H1 (cell line): Measurements from ENCODE around the gene ERICH3. TPM values are rescaled to one million over a fixed set of nuclear protein-coding genes. Genes with fewer than 3 reads are reported as not detected.

Experiments
- CTCF ChIA-PET: fragments of 300-600 bp; sonication (Branson Sonifier 250); formaldehyde crosslinking; loops from one replicate; lab custom pipeline; 2021; ENCODE audit not compliant: partially characterized antibody; lab: Charles Lee
- POLR2A ChIA-PET: fragments of 300-600 bp; sonication (Branson Sonifier 250); formaldehyde crosslinking; loops from one replicate; lab custom pipeline; 2021; ENCODE audit warnings: inconsistent platforms; ENCODE audit not compliant: partially characterized antibody; lab: Charles Lee
- DNase-seq, 2 experiments: peaks; one replicate each; pipeline versions ENCODE4 v3.0.0 to v3.0.0-alpha.2; 2010 to 2022; ENCODE audit warnings: low spot score in 2 of 2, low read depth in 1 of 2, mixed read lengths in 1 of 2
- FAIRE-seq: peaks from 2 replicates; lab custom pipeline; 2011; peaks lifted over from hg19 to GRCh38; lab: Jason Lieb, UNC
- H2AFZ ChIP-seq: 2 replicates; pipeline ENCODE4 v1.8.1; 2012; ENCODE audit warnings: low read length, inconsistent platforms
- H2AK5ac ChIP-seq: 2 replicates; pipeline ENCODE4 v1.6.1; 2013; ENCODE audit warnings: low read depth, low read length
- H2BK120ac ChIP-seq: replicated peaks from 2 replicates; pipeline ENCODE3; 2013; ENCODE audit warnings: low read depth, low read length, inconsistent platforms
- H2BK12ac ChIP-seq: 2 replicates; pipeline ENCODE4 v1.6.1; 2013; ENCODE audit warnings: low read depth, low read length
- H2BK15ac ChIP-seq: 2 replicates; pipeline ENCODE4 v1.6.1; 2013; ENCODE audit warnings: low read length
- H2BK20ac ChIP-seq: 2 replicates; pipeline ENCODE4 v1.6.1; 2013; ENCODE audit warnings: low read length
- H2BK5ac ChIP-seq: 2 replicates; pipeline ENCODE4 v1.6.1; 2013; ENCODE audit warnings: low read depth, low read length
- H3K14ac ChIP-seq: 2 replicates; pipeline ENCODE4 v1.6.1; 2013; ENCODE audit warnings: inconsistent platforms; ENCODE audit not compliant: insufficient read length
- H3K18ac ChIP-seq: 2 replicates; pipeline ENCODE4 v1.6.1; 2013; ENCODE audit warnings: low read length; ENCODE audit errors: extremely low read depth
- H3K23ac ChIP-seq: 2 replicates; pipeline ENCODE4 v1.6.1; 2013; ENCODE audit warnings: inconsistent platforms; ENCODE audit not compliant: insufficient read length
- H3K23me2 ChIP-seq: 2 replicates; pipeline ENCODE4 v1.6.1; 2013; ENCODE audit warnings: low read depth, low read length
- H3K27ac ChIP-seq: 2 replicates; pipeline ENCODE4 v1.6.1; 2011; ENCODE audit warnings: low read depth, low read length, inconsistent platforms
- H3K27me3 ChIP-seq, 4 experiments: replicated peaks in 1 of 4; 1 replicate in 1 of 4; 2 replicates in 3 of 4; pipeline versions ENCODE4 v1.6.1 to v1.8.1; 2011 to 2013; ENCODE audit warnings: low read length in 3 of 4, mild to moderate bottlenecking in 3 of 4, inconsistent platforms in 2 of 4, mixed read lengths in 2 of 4, moderate library complexity in 1 of 4; ENCODE audit not compliant: control insufficient read depth in 3 of 4, insufficient read depth in 3 of 4; ENCODE audit errors: extremely low read depth in 1 of 4
- H3K36me3 ChIP-seq, 4 experiments: 2 replicates each; pipeline versions ENCODE4 v1.6.1 to v1.8.1; 2011 to 2013; ENCODE audit warnings: mild to moderate bottlenecking in 4 of 4, low read length in 3 of 4, moderate library complexity in 2 of 4, control low read depth in 1 of 4, inconsistent platforms in 1 of 4; ENCODE audit not compliant: insufficient read depth in 4 of 4, control insufficient read depth in 2 of 4
- H3K4ac ChIP-seq: replicated peaks from 2 replicates; pipeline ENCODE3; 2013; ENCODE audit warnings: low read length, low read depth, mixed read lengths, inconsistent platforms; ENCODE audit not compliant: insufficient read length
- H3K4me1 ChIP-seq, 4 experiments: replicated peaks in 1 of 4; 1 replicate in 1 of 4; 2 replicates in 3 of 4; pipeline versions ENCODE4 v1.6.1 to v1.8.1; 2011 to 2013; ENCODE audit warnings: low read length in 3 of 4, inconsistent platforms in 2 of 4, mixed read lengths in 1 of 4; ENCODE audit not compliant: insufficient read depth in 4 of 4, control insufficient read depth in 3 of 4
- H3K4me2 ChIP-seq, 2 experiments: 2 replicates each; pipeline versions ENCODE4 v1.6.1 to v1.8.1; 2011 to 2013; ENCODE audit warnings: low read depth in 2 of 2, low read length in 2 of 2, control low read depth in 1 of 2, inconsistent platforms in 1 of 2, mild to moderate bottlenecking in 1 of 2; ENCODE audit not compliant: insufficient read depth in 1 of 2
- H3K4me3 ChIP-seq, 4 experiments: fragments of 200-600, 300-600 bp in 1 of 4; sonication (generic), shearing (Covaris generic), sonication (Bioruptor Twin) in 1 of 4; 2 replicates each; pipeline versions ENCODE4 v1.5.1 to v1.8.1; 2011 to 2016; ENCODE audit warnings: low read length in 4 of 4, low read depth in 3 of 4, control low read depth in 2 of 4, inconsistent platforms in 2 of 4, mild to moderate bottlenecking in 2 of 4, mixed read lengths in 1 of 4, moderate library complexity in 1 of 4; ENCODE audit not compliant: insufficient read depth in 2 of 4; ENCODE audit errors: extremely low read depth in 1 of 4
- H3K56ac ChIP-seq: replicated peaks from 2 replicates; pipeline ENCODE3; 2013; ENCODE audit warnings: low read depth, mild to moderate bottlenecking, mixed read lengths, low read length, inconsistent platforms; ENCODE audit not compliant: insufficient read length
- H3K79me1 ChIP-seq: 2 replicates; pipeline ENCODE4 v1.6.1; 2013; ENCODE audit warnings: low read depth, low read length, control low read depth
- H3K79me2 ChIP-seq, 2 experiments: 2 replicates each; pipeline versions ENCODE4 v1.6.1 to v1.8.1; 2012 to 2013; ENCODE audit warnings: low read length in 2 of 2, mild to moderate bottlenecking in 2 of 2, inconsistent platforms in 1 of 2; ENCODE audit not compliant: insufficient read depth in 2 of 2, control insufficient read depth in 1 of 2
- H3K9ac ChIP-seq, 4 experiments: replicated peaks in 1 of 4; 1 replicate in 1 of 4; 2 replicates in 3 of 4; pipeline versions ENCODE4 v1.6.1 to v1.8.1; 2011 to 2013; ENCODE audit warnings: low read depth in 3 of 4, low read length in 3 of 4, control low read depth in 2 of 4, mild to moderate bottlenecking in 2 of 4, moderate library complexity in 2 of 4, inconsistent platforms in 1 of 4; ENCODE audit errors: extremely low read depth in 1 of 4
- H3K9me3 ChIP-seq, 2 experiments: 2 replicates each; pipeline versions ENCODE4 v1.6.1 to v1.8.1; 2012 to 2013; ENCODE audit warnings: mild to moderate bottlenecking in 2 of 2, moderate library complexity in 2 of 2, control low read depth in 1 of 2, inconsistent platforms in 1 of 2, low read depth in 1 of 2, low read length in 1 of 2, mixed read lengths in 1 of 2; ENCODE audit not compliant: insufficient read depth in 2 of 2
- H4K20me1 ChIP-seq, 2 experiments: replicated peaks in 1 of 2; 2 replicates each; pipeline versions ENCODE3 to v1.8.1; 2011 to 2013; ENCODE audit warnings: inconsistent platforms in 2 of 2, low read length in 2 of 2, mild to moderate bottlenecking in 1 of 2; ENCODE audit not compliant: insufficient read depth in 2 of 2, control insufficient read depth in 1 of 2
- H4K5ac ChIP-seq: 2 replicates; pipeline ENCODE4 v1.6.1; 2013; ENCODE audit warnings: low read length, low read depth, mixed read lengths, inconsistent platforms; ENCODE audit not compliant: insufficient read length
- H4K8ac ChIP-seq: 2 replicates; pipeline ENCODE4 v1.8.0; 2013; ENCODE audit warnings: mild to moderate bottlenecking, moderate library complexity, low read length, inconsistent platforms; ENCODE audit not compliant: insufficient read depth; ENCODE audit errors: extremely low read depth
- H4K91ac ChIP-seq: replicated peaks from 2 replicates; pipeline ENCODE3; 2013; ENCODE audit warnings: low read length, mixed read lengths, inconsistent platforms; ENCODE audit not compliant: insufficient read length
- ASH2L ChIP-seq: fragments of 200-600, 300-600 bp; sonication (generic); IDR thresholded peaks from one replicate; pipeline ENCODE4 v1.7.1; 2017; ENCODE audit warnings: low read length
- BCL11A ChIP-seq, 2 experiments: IDR thresholded peaks; one replicate each; pipeline ENCODE4 v1.6.1; 2011; ENCODE audit warnings: low read depth in 2 of 2, low read length in 2 of 2, mild to moderate bottlenecking in 2 of 2
- BRCA1 ChIP-seq: IDR thresholded peaks from 2 replicates; pipeline ENCODE4 v1.6.1; 2012; ENCODE audit warnings: low read depth, low read length, improper control_type of control experiment
- CBX5 ChIP-seq: fragments of 300-800, 300-1000 bp; sonication (generic); IDR thresholded peaks from 2 replicates; pipeline ENCODE4 v1.7.1; 2016; ENCODE audit warnings: antibody characterized with exemption, low read length, low read depth
- CTBP2 ChIP-seq: IDR thresholded peaks from 2 replicates; pipeline ENCODE4 v1.7.0; 2011; ENCODE audit warnings: borderline replicate concordance, mild to moderate bottlenecking, moderate library complexity, mixed read lengths, low read length; ENCODE audit not compliant: insufficient read depth, insufficient read length
- FOSL1 ChIP-seq: IDR thresholded peaks from 2 replicates; pipeline ENCODE4 v1.6.1; 2011; ENCODE audit warnings: mild to moderate bottlenecking, low read depth, low read length, moderate library complexity; ENCODE audit not compliant: insufficient read depth
- GABPA ChIP-seq: IDR thresholded peaks from 2 replicates; pipeline ENCODE4 v1.6.1; 2011; ENCODE audit warnings: mild to moderate bottlenecking, low read length, moderate library complexity, borderline replicate concordance; ENCODE audit not compliant: insufficient read depth
- GTF2F1 ChIP-seq: IDR thresholded peaks from 2 replicates; pipeline ENCODE4 v1.6.1; 2012; ENCODE audit warnings: low read depth, low read length, improper control_type of control experiment, borderline replicate concordance
- RAD21 ChIP-seq, 2 experiments: IDR thresholded peaks in 1 of 2; conservative IDR thresholded peaks in 1 of 2; 2 replicates each; pipeline ENCODE4 v1.6.1; 2011; ENCODE audit warnings: low read depth in 2 of 2, low read length in 2 of 2, improper control_type of control experiment in 1 of 2, inconsistent platforms in 1 of 2, mild to moderate bottlenecking in 1 of 2, moderate library complexity in 1 of 2
- RFX5 ChIP-seq: IDR thresholded peaks from 2 replicates; pipeline ENCODE4 v1.6.1; 2011; ENCODE audit warnings: low read depth, low read length, improper control_type of control experiment, borderline replicate concordance
- SP2 ChIP-seq: IDR thresholded peaks from 2 replicates; pipeline ENCODE4 v1.6.1; 2012; ENCODE audit warnings: mild to moderate bottlenecking, low read length, inconsistent platforms
- ZNF274 ChIP-seq: IDR thresholded peaks from 2 replicates; pipeline ENCODE4 v1.7.0; 2012; ENCODE audit warnings: low read length, borderline replicate concordance; ENCODE audit errors: extremely low read depth
- WGBS, 2 experiments: shearing (Covaris generic) in 1 of 2; methylation state at CpG; one replicate each; pipeline versions ENCODE4 v1.1.6 to v1.1.7; 2013 to 2015; ENCODE audit warnings: low lambda C conversion rate in 2 of 2, mixed read lengths in 2 of 2, inconsistent platforms in 1 of 2, low coverage in 1 of 2, missing lambda C conversion rate in 1 of 2; ENCODE audit not compliant: insufficient replicate concordance in 2 of 2, insufficient coverage in 1 of 2, insufficient read length in 1 of 2; ENCODE audit errors: extremely low coverage in 1 of 2, missing lambda C conversion rate in 1 of 2; 5-methylcytosine and 5-hydroxymethylcytosine counted together
- polyA plus RNA-seq, 7 experiments: library from polyadenylated mRNA; depleted of rRNA in 3 of 7; stranded (reverse) in 5 of 7; unstranded in 2 of 7; fragments of >200 nt in 5 of 7; fragments of 200-250 nt in 2 of 7; gene quantifications; 1 replicate in 5 of 7; 2 replicates in 1 of 7; 4 replicates in 1 of 7; pipeline versions ENCODE4 v1.2.1 to v1.2.3, GENCODE V29; 2011 to 2013; ENCODE audit warnings: missing spikeins in 2 of 7, mixed read lengths in 2 of 7
- total RNA-seq: library from RNA; stranded (reverse); fragmentation: NEBNext Ultra II Directional; extraction: Animal tissue kit (Norgen Biotek cat#: 25700); gene quantifications from 2 replicates; pipeline ENCODE4 v1.2.1, GENCODE V29; 2021

Gene ERICH3
- total and polyA plus RNA-seq, 2 of the 8 experiments (the other 6 are each of a cell fraction or from before 2014, with no cell fraction given), result 0.02 TPM; not detected in 1

DNA sequence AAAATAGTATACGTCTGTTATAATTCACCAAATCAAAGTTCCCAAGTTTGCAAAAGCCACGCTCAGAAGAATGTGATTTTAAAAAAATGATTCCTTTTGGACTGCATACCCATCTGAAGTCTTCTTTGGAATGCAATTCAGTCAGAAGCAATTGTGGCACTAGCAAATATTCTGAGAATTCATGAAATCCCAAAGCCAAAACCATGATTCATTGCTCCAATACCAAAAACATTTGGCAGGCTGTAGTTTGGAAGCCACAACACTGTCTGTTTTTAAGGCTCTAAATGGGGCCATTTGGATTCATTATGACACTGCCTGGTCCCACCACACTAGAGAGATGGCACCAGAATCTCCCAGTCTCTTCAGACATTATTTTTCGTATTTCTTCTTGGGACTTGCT, 139.4 kb downstream of the ERICH3 start:
- H4K20me1 ChIP-seq, result no peaks in the 10 kb centered on the region
- no peak overlapping the region for H4K8ac ChIP-seq
- DNase-seq, result no peak
- no peak overlapping the region for H4K5ac ChIP-seq
- no peak for TF ChIP-seq SP2
- no peak for TF ChIP-seq ZNF274
- no peak for TF ChIP-seq FOSL1
- TF ChIP-seq GTF2F1, result no peak
- no peak for TF ChIP-seq CBX5
- no peak for TF ChIP-seq BRCA1
- TF ChIP-seq RAD21 (IDR thresholded peaks at IDR 0.05 in 1 of 2, conservative IDR thresholded peaks at IDR 0.05 in 1 of 2; ENCODE audit: low read depth in 2 of 2, low read length in 2 of 2), result no peak
- no peak for TF ChIP-seq RFX5
- TF ChIP-seq BCL11A (IDR thresholded peaks at IDR 0.05; ENCODE audit: low read depth in 2 of 2, low read length in 2 of 2), result no peak
- no peak for TF ChIP-seq CTBP2
- no peak for TF ChIP-seq GABPA
- TF ChIP-seq ASH2L, result no peak
- TF ChIP-seq, all 59 proteins: peak for 0
- Histone ChIP-seq H3K4me2 (no peak overlapping the region), H3K27ac (no peak overlapping the region), H3K23ac (no peak overlapping the region), H3K23me2 (no peaks in the 10 kb centered on the region), H2AK5ac (no peak overlapping the region), H2BK15ac (no peak overlapping the region), H3K18ac (no peak overlapping the region), H3K14ac (no peak overlapping the region), H3K4me1 (no peaks in the 10 kb centered on the region), H3K4ac (no peak overlapping the region), H2BK12ac (no peak overlapping the region), H4K91ac (no peak overlapping the region), H2BK20ac (no peak overlapping the region), H2BK120ac (no peak overlapping the region), H3K79me1 (no peaks in the 10 kb centered on the region), H3K9ac (no peak overlapping the region), H3K9me3 (no peaks in the 10 kb centered on the region), H3K56ac (no peak overlapping the region), H3K36me3 (no peaks in the 10 kb centered on the region), H2BK5ac (no peak overlapping the region), H3K79me2 (no peaks in the 10 kb centered on the region), H3K4me3 (no peak overlapping the region), H3K27me3 (no peaks in the 10 kb centered on the region), H2AFZ (no peak overlapping the region)
- ChIA-PET CTCF (no interaction called here), POLR2A (no interaction called here)
- 98% methylated on average over 3 of the region's 3 CpGs; no CpG with 5 or more reads in 1 of the 2 experiments for WGBS, 2 experiments
- no peak for FAIRE-seq
